GM21381 (cell line): ENCODE data around the gene DIS3.
"Not testable (repeated sequence)": the region's sequence is repeated elsewhere in the genome, so short reads cannot be mapped to it uniquely, and the experiment has no call there.

ENCODE experiments used
- ATAC-seq: cut with Tn5 transposase; IDR thresholded peaks from one replicate; pipeline ENCODE4 v1.9.1; 2021; ENCODE audit warnings: mild to moderate bottlenecking, moderate library complexity; ENCODE audit not compliant: unreplicated experiment

DIS3 gene

DNA sequence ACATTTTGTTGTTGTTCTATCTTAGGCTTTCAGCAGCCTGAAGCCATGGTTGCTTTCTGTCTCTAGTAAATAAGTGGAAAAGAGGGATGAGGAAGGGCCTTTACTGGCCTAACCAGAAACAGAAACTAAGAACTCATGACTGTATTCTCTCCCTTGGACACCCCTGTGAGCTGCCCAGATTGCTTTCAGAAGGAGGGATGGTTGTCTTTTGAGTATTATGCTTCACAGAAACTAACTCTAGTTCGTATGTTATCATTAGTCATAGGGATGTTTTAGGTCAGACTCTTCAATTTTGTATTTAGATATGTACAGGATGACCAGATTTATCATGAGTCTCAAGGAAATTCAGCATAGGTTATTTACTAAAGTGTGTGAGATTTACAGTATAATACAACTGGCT lies 36.4 kb downstream of the DIS3 start:
- ATAC-seq, result peak; percentile 60

DNA sequence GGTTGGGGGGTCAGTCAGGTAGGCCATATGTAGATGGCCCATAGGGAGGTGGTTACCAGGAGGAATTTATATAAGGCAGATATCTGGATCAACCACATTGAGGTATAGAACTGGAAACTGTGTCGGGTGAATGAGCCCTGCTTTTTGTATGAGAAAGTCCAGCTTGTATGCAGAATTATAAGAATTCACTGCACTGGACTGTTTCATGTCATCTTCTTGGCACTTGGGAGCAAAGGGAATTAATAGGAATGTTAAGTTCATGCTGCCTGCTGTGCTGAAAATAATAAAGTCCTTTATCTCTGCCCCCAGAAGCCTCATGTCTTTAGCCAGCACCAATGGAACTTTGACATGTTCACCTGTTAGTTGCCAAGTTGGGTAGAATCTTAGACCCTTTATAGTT lies 41.7 kb downstream of the DIS3 start:
- no peak for ATAC-seq

DNA sequence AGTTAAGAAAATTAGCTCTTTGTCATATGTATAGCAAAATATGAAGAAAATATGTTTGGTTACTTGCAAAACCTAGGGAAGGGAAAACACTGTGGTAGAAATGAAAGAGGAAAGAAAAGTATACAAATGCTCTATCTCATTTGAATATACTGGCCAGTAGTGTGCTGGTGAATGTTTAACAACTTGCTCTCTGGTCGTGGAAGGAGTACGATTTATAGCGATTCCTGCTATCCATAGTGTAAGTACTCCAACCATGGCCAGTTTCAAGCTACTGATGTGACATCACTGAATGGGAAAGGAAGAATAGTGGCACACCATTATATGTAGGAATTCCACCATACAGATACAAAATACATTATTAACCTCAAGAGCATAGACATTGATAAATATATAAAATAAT lies 44.7 kb downstream of the DIS3 start:
- ATAC-seq, result no peak

DNA sequence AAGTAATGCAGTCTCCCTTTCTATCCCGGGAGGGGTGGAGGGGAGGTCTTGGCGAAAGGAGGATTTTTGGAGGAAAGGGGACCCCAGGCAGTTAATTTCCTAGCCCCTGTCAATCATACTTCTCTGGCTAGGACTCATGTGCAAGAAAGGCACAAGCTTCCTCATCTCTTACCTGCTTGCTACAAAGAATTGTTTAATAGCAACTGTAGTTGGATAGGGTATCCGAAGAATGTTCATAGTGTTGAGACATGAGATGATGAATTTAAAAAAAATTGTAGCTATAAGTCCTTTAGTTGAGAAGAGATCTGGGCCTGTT lies 53.5 kb downstream of the DIS3 start:
- no peak for ATAC-seq

DNA sequence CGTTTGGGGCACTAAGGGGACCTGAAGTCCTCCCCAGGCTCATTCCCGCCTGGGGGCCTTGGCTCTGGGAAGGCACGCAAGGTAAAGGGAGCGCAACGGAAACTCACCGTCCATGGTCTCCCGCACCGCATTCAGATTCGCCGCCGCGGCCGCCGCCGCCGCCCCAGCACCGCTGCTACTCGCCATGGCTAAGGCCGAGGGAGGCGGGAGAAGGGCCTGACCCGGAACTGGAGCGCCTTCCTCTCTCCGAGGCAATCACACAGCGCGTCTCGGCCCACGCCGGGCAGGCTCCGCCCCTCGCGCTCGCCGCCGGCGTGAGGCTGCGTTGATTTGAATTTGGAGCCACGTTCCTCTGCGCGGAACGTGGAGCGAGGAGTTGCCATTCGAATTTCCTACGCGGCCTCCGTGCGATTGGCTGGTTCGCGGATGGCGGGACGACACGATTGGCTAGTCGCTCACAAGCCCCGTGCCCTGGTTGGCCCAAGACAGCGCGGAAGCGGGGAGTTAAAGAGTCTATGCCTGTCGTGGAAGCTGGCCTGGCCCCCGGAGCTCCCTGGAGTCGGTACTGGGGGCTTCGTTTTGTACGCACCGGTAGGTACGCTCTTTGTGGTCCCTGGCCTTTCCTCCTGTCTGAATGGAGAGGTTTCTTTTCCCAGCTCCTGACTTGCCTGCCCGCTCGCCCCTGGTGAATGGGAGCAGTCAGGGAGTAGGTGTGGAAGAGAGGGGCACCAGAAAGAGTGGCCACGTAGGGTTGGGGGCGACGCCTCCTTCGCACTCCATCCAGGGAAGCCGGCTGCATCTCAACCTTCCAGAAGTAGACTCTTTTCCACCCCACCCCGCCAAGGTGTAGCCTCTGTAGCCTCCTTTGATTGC lies 54.0 kb downstream of the DIS3 start, which contains the start of the genes BORA and MZT1:
TSS of gene BORA (plus strand) at position 507 of the 873 bp plus-strand sequence. CDS start 1,018 bp downstream, outside the sequence.
TSS of gene MZT1 (minus strand) at position 213 of the 873 bp plus-strand sequence. CDS start at position 186, 27 bp downstream.
- peak; percentile 96 for ATAC-seq

DNA sequence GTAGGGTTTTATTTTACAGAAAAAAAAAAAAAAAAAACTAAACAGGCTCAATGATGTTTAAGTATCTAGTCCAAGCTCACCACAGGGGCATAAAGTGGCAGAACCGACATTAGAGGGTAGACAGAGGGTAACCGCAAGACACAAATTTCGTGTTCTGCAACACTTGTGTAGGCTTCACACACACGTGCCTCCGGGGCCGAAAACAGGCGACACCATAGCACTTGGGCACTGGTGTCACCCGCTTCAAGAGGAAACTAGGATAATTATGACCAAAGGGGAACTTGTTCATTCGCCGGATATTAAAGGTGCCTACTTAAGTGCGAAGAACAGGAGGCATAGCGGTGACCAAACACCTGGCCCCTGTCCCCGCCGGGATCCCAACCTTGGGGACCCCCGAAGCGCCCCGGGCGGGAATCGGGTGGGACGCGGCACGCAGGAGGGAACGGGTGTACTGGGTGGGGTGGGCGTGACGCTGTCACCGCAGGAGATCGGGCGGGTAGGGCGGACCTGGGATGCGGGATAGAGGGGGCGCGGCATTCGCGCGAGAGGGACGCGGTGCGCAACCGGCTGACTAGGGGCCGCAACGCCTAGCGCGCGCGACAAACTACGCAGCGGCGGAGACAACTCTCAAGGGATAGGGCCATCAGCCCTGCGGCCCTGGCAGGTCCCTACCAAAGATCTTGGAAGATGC lies 54.8 kb downstream of the DIS3 start:
- ATAC-seq, result peak; percentile 23

DNA sequence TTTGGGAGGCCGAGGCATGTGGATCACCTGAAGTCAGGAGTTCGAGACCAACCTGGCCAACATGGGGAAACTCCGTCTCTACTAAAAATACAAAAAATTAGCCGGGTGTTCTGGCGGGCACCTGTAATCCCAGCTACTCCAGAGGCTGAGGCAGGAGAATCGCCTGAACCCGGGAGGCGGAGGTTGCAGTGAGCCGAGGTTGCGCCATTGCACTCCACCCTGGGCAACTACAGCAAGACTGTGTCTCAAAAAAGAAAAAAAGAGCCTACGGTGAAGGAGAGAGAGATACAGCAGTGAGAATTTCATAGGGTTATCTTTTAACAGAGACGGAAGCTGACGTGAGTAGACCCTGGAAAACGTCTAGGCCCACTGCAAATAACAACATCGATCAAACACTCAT lies 55.5 kb downstream of the DIS3 start:
- ATAC-seq, result not testable (repeated sequence)

DNA sequence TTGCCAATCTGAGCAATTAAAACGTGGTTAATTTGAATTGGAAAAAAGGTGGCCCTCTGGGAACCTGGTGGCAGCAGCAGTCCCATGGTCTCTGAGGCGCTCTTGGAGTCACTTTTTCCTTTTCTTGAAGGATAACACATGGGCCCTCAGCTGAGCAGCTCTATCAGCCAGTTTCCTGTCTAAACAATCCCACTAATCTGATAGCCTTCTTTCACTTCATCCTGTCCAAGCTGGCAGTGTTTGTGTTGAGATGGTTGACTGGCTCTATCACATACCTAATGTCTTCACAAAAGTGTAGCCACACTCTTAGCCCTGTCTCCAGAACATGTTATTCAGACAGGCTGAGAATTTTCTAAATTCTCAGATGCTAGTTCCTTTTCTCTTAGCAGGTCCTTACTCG lies 64.9 kb downstream of the DIS3 start:
- ATAC-seq, result no peak
